NCI-H226 (cell line): ENCODE results near the gene SLC35B1.
"Not testable (repeated sequence)": the region's sequence is repeated elsewhere in the genome, so short reads cannot be mapped to it uniquely, and the experiment has no call there.

Experiments used
- DNase-seq: peaks from one replicate; pipeline ENCODE4 v3.0.0-alpha.2; 2015

SLC35B1 gene

DNA sequence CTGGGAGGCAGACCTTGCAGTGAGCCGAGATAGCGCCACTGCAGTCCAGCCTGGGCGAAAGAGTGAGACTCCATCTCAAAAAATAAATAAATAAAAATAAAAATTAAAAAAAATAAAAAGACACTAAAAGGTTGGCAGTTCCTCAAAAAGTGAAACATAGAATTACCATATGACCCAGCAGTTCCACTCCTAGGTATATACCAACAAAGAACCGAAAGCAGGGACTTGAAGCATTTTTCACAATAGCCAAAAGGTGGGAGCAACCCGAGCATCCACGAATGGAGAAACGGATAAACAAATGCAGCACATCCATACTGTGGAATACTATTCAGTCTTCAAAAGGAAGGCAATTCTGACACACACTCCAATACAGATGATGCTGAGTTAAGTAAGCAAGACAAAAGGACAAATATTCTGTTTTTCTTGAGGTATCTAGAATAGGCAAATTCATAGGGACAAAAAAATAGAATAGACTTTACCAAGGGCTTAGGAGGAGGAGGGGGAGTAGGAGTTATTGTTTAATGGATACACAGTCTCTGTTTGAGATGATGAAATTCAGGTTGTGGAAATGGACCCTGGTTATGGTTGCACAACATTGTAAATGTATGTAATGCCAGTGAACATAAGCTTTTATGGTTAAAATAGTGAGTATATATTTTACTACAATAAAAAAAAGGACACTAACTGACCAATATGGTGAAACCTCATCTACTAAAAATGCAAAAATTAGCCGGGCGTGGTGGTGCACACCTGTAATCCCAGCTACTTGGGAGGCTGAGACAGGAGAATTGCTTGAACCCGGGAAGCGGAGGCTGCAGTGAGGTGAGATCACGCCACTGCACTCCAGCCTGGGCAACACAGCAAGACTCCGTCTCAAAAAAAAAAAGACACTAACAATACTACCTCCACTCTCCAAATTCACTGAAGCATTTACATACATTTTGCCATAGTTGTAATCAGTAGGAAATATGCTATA lies 27.0 kb upstream of the SLC35B1 start:
- DNase-seq, result no peak

DNA sequence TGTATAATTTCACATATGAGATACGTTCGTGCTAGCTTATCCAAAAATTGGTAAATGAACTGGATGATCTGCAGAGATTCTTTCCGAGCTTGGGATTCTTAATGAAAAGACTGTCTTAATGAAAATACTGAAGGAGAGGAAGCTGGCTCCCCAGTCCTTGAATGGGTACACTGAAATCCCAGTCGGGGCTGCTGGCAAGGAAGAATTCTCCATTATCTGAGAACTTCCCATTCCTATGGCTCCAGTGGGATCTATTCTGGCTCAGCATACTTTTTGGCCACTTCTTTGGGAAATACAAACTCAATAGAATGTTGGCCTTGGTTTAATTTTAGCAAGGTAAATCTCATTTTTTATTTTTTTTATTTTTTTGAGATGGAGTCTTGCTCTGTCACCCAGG lies 23.7 kb upstream of the SLC35B1 start:
- DNase-seq, result no peak

GRCh38 chr17:49730785-49731434 lies 23.1 kb upstream of the SLC35B1 start:
- no peak for DNase-seq

GRCh38 chr17:49730078-49730784 lies 22.5 kb upstream of the SLC35B1 start:
- DNase-seq, result peak; percentile 71

- peak; percentile 14 for DNase-seq
Observed at GRCh38 chr17:49729069-49729468, 21.3 kb upstream of the SLC35B1 start.

- no peak for DNase-seq
Observed at GRCh38 chr17:49728425-49728824, 20.7 kb upstream of the SLC35B1 start.

DNA sequence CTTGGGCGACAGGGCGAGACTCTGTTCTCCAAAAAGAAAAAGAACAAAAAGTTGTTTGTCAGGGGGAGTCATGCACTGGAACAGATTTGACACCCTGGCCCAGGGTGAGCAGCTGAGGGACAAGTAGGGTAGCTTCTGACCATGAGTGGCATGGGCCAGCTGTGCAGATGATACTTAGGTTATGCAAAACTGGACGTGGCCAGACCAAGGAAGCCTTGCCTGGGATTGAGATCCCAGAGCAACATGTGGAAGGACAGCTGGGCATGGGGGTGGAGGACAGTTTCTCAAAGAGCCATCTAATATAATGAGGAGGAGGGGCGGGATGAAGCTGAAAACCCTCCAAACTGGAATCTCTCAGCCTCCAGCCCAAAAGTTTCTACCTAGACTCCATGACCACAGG lies 19.6 kb upstream of the SLC35B1 start:
- DNase-seq, result no peak

GRCh38 chr17:49725452-49726130 lies 17.8 kb upstream of the SLC35B1 start:
- DNase-seq, result no peak

GRCh38 chr17:49724552-49724951 lies 16.8 kb upstream of the SLC35B1 start:
- DNase-seq, result not testable (repeated sequence)

DNA sequence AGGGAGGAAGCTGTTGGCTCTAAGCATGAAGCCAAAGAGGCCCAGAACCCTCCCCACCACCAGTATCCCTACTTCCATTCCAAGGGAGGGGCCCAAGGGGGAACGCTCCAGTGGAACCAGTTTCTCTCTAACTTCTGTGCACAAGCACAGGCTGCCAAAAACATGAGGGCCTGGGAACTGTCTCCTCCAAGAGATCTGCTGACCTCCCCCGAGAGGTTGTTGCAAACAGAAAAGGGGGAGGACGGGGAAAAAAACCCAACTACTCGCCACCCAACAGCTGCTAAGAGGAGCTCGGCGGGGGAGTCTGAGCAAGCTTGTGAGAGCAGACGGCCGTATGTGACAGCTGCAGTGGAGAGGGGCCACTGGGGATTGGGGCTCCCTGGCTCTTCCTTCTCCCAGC lies 15.7 kb upstream of the SLC35B1 start:
- no peak for DNase-seq

DNA sequence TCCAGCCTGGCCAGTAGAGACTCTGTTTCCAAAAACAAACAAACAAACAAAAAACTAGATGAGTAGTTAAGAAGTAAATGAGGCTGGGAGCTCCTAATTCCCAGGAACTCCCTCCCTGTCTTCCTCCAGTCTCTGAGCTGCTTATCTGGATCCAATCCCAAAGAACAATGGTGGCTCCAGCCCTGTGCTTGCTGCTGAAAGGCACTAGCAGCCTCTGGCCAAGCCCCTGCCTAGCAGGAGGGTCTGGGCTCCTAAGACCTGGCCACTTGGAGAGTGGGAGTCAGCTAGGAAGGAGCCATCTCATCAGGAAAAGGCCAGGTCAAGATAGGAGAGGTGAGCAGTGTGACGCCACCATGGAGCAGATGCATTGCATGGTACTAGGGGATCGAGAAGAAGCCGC lies 14.3 kb upstream of the SLC35B1 start:
- DNase-seq, result no peak

DNA sequence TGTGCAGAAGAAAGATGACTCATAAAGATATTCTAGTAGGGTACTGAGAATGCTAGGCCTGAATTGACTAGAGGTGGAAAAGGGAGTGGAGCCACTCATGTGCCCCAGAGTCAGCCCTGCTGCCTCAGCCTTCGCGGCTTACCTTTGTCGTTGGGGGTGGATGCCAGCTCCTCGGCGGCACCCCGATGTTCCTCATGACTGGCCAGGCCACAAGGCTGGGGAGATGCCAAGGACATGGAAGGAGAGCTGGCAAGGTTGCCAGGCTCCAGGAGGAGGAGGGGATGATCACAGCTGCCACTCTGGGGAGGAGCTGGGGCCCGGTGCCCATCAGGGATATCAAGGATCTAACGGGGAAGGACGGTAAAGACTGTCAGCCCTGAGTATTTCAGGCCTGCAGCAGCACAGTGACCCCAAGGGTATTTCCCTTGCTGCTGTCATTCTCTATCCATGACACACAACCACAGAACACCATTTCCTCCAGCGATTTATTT lies 9.7 kb upstream of the SLC35B1 start:
- no peak for DNase-seq

DNA sequence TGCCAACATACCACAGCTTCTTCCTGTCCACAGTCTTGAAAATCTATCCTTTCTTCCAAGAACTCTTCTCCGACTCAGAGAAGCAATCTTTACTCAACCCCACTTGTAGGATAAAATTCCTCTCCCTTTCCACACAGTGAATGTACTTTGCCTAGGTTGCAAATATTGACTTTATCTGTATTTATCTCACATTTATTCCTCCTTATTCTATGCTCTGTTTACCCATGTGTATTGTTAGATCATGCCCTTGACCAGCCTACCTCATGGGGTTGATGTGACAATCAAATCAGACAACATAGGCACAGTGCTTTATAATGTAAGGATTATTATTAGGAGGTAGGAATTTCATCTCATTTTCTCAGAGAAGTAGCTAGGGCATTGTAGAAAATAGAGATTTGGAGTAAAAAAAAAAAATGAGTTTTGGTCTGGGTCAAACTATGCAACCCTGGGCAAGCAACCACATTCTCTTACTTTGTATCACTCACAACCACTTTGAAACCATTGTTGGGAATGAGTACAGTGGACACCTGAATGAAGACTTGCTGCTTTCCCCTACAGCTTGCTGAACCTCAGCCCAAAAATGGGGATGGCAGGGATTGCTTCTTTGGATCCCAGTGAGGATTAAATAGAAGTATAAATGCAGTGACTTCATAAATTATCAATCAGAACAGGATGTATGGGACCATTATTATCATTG lies 9.1 kb upstream of the SLC35B1 start:
- DNase-seq, result no peak

GRCh38 chr17:49715717-49716279 lies 8.0 kb upstream of the SLC35B1 start:
- DNase-seq, result no peak

DNA sequence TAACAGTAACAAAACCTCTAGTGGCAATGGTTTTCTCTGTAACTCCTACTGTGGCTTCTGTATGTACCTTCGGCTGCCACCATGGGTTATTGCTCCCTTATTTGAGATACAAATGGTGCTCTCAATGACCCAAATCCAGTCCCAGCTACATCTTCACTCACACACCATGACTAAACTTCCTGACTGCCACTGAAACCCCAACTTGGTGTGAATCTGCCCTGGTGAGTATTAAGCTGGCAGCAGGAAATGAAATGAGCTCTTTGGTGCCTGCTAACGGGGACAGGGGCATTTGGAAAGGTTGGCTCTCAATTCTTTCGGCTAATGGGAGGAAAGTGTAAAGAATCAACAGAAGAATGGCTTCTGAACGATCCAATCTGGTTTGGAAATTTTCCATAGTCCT lies 7.5 kb upstream of the SLC35B1 start:
- no peak for DNase-seq

DNA sequence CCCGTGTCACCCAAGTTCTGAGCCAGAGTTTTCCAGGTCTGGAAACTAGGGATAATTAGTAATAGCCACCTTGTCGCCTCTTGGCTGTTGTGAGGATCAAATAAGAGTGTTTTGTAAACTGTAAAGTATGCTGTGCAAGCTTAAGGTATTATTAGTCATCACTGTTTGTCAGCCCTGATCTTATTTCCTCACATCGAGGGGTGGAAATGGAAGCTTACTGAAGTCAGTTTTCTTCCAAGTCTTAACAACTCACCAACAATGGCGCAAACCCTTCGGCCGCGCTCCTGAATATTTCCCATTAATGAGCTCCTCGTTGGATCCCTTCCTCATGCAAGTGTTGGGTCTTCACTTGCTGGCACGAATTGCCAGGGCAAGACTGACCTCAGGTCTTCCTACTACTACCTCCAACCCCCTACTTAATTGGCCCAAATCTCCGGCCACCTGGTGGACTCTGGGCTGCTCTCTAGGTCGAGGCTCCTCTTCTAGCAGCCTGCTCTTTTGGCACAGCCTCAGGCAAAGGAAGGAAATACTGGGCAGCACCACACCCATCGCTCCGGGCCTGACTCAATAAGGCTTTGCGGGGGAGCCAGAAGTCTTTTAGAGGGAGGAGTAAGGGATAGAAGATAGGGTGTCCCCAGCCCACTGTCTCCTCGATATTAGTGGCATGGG lies 885 bp upstream of the SLC35B1 start:
- peak; percentile 36 for DNase-seq

DNA sequence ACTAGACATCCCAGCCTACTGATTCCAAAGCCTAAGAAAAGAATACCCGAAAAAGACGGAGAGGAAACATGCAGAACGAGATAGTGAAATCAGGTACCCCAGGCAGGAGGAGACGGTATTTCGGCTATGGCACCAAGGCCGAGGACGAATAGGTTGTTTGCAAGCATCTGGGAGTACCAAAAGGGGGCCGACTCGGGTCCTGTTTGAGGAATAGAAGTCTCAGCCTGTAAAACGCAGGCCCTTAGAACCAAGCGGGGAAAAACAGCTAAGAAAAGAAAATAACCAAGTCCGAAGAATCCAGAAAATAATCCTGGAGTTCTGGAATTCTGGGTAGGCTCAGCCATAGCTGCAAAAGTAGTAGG lies 537 bp downstream of the SLC35B1 start:
- no peak for DNase-seq

DNA sequence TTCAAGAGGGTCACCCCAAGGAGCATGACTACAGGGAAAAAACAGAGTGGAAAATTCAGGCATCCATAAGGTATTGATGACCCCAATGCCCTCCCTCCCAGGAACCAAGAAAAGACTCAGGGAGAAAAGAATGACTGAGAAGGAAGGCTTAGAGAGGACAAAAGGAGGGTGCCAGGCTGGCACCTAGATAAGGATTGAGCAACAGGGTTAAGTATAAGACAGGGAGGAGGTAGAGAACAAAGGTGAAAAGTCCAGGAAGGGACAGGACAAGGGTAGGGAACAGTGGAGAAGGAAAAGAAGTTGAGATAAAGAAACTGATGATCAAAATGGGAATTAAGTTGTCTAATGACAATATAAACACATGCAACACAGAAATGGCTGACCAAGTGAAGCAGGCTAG lies 2.5 kb downstream of the SLC35B1 start:
- DNase-seq, result no peak

- peak; percentile 39 for DNase-seq
Observed at GRCh38 chr17:49703557-49704277, 4.0 kb downstream of the SLC35B1 start.

DNA sequence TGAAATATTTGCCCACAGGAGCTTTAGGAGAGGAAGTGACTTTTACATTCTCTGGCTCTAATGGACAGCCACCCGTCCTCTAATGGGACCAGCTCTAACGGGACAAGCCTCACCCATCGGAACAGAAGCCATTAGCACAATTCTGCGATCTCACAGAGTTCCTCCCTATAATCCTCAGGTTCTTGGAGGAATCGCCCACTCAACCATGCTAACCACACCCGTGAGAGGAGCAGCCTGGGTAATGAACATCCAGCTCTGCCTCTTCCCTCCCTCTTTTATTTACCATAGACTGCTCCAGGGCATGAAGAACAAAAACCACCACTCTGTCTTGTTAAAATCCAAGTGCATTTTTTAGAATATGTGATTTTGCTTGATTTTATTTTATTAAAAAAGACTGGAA lies 6.8 kb downstream of the SLC35B1 start:
- DNase-seq, result no peak
